HG02571 (cell line): ENCODE results near the gene PERM1.
"Not testable (repeated sequence)": the region's sequence is repeated elsewhere in the genome, so short reads cannot be mapped to it uniquely, and the experiment has no call there.

Experiments
- ATAC-seq: cut with Tn5 transposase; IDR thresholded peaks from one replicate; pipeline ENCODE4 v1.9.1; 2021; ENCODE audit warnings: mild to moderate bottlenecking, moderate library complexity; ENCODE audit not compliant: unreplicated experiment

Gene PERM1

DNA sequence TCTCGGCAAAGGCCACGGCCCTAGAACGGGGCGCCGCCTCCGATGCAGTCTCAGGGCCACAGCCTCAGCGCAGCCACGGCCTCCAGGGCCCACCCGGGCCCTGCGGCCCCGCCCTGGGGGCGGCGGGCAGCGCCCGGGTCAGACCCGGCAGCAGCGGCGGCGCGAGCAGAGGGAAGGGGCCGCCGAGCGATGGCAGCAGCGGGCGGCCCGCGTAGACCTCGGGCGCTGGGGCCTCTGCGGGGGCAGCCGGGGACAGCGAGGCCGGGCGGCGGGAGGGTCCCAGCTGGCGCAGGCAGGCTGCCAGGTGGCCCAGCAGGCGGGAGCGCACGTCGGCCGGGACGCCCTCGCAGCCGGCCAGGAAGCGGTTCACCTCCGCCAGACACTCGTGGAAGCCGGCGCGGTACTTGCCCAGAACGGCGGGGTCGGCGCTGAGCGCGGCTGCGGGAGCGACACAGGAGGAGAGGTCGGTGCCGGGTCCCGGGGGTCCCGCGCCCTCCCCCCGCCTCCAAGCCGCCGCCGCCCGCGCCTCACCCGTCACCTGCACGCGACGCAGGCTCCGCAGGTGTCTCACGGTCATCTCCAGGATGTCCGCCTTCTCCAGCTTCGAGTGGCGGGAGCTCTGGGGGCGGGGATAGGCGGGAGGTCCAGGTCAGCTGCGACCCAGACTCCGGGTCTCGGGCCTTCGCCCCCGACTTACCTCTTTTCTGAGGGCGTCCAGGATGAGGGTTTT, 17.3 kb upstream of the PERM1 start:
- no peak for ATAC-seq

DNA sequence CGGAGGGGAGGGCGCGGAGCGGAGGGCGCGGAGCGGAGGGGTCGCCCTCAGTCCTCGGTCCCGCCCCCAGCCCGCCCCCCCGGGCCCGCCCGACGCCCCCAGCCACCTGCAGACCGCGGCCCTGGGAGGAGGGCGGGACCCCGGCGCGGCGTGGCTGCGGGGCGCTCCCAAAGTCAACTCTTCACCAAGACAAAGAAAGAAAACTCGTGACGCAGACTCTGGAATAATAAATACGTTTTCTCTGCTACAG, 16.8 kb upstream of the PERM1 start:
- no peak for ATAC-seq

DNA sequence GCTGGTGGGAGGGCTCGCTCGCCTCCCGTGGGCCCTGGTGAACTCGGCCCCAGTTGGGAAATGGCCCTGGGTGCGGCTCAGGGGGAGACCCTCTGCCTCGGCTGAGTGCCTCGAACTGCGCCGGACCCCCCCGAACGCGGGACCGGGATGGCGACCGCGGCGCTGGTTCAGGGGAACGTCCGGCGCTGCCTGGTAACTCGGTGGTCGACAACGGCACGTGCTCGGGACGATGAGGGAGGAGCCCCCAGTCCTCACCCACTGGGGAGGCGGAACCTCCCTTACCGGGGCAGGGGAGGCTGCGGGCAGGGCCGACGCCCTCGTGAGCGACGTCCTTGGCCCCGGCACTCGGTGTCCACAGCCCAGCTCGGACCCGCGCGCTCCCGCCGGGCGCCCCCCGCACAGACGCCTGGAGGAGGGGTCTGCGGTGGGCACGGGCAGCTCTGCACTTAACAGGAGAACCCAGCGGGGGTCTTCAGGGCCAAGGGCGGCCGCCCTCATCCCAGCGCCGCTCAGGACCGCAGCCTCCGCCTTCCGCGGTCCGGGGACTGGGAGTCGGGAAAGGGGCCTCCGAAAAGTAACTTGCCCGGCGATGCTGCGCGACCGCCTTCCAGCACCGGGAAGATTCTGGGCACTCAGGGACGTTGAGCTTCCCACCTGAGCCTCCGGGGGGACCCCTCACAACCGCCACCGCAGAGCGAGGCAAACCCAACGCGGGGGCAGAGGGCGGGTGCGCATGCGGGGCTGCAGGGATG, 16.3 kb upstream of the PERM1 start:
- ATAC-seq = no peak

DNA sequence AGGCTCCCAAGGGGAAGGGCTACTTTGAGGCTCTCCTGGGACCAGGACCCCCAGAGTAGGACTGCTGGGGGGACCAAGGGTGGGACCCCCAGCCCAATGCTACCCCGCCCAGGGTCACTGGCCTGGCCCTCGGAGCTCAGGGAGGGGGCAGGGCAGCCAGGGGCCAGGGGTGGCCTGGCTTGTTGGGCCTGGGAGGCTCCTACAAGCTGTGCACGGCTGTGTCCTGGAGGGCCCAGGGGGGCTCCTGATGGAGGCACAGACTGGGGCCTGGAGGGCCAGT, 15.8 kb upstream of the PERM1 start:
- no peak for ATAC-seq

DNA sequence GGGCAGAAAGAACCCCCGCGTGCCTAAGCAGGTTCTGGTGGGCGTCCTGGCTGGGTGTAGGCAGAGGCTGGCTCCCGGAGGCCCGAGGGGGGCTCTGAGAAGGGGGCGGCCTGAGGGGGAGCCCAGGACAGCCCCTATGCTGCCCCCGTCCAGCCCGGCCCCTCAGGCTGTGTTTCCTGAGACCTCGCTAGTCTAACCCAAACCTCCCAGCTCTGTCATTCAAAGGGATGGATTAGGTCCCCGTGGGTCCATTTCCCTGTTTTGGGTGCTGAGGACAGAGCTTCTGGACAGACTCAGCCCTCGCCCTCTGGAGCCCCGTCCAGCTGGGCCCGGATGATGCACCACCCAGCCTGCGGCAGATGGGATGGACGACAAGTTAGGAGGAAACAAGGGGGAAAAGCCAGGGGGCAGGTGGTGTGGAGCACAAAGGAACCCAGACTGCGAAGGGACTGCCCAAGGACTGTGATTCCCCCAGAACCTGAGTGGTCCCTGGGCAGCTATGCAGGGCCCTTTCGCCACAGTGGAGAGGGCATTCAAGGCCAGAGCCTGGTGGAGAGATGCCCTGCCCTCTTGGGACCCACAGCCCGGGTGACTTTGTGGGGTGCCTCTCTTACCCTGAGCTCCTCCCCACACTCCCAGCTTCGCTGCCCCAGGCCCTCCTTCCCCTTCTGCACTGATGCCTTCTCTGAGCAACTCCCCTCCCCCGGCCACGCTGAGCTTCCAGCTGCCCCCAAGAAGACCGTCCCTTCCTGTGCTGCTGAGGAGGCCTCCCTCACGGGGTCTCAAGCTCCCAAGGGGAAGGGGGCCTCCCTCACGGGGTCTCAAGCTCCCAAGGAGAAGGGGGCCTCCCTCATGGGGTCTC, 15.2 kb upstream of the PERM1 start:
- no peak for ATAC-seq

DNA sequence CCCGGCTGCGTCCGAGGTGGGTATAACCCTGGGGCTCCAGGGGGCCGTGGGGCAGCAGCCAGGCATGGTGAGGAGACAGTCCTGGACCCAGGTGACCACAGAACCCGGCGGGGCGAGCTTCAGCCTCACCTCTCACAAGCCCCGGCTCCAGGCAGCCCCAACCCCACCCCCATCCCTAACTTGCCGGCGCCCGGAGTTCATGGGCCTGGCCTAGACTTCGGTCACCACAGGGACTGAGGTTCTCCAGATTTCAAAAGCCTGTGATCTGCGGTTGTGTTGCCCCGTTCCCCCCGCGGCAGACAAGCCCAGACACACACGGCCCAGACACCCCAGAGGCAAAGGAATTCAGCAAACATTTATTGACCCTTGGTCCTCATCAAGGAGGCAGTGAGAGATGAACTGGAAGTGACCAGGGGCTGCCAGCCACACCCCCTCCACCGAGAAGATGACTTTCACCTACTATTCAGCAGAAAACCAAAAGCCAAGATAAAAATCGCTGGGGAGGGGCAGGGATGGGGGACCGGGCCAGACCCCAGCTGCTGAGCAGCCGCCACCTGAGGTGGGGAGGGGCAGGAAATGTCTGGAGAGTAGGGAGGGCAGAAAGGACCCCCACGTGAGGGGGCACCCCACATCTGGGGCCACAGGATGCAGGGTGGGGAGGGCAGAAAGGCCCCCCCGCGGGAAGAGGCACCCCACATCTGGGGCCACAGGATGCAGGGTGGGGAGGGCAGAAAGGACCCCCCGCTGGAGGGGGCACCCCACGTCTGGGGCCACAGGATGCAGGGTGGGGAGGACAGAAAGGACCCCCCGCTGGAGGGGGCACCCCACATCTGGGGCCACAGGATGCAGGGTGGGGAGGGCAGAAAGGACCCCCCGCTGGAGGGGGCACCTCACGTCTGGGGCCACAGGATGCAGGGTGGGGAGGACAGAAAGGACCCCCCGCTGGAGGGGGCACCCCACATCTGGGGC, 14.1 kb upstream of the PERM1 start:
- ATAC-seq = no peak

DNA sequence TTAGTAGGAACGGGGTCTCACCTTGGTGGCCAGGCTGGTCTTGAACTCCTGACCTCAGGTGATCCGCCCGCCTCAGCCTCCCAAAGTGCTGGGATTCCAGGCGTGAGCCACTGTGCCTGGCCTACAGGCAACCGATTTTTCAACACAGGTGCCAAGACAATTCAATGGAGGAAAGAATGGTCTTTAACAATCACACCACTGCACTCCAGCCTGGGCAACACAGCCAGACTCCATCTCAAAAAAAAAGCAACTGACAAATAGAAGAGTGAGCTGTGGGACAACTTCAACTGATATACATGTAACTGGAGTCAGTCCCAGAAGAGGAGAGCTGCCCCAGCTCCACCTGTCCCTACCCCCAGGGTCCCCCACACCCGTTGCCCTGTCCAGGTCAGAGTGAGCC, 12.7 kb upstream of the PERM1 start:
- ATAC-seq = not testable (repeated sequence)

DNA sequence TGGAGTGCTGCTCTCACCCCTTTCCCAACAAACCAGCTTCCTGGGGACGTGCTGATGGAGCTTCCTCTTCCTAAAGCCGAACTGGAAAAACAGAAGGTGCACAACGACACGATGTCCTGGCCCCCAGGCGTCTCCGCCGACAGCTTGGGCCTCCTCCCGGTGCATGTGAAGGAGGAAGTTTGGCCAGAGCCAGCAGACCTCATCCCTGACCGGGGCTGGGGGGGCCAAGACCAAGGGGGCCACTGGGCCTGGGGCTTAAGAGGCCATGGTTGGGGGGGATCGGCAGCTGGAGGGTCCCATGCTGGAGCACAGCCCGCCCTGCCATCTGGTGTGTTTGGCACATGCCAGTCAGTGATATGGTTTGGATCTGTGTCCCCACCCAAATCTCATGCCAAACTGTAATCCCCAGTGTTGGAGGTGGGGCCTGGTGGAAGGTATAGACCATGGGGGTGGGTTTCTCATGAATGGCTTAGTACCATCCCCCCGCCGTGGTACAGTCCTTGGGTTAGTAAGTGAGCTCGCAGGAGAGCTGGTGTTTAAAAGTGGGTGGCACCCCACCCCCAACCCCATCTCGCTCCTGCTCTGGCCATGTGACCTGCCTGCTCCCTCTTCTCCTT, 11.6 kb upstream of the PERM1 start:
- ATAC-seq = no peak

DNA sequence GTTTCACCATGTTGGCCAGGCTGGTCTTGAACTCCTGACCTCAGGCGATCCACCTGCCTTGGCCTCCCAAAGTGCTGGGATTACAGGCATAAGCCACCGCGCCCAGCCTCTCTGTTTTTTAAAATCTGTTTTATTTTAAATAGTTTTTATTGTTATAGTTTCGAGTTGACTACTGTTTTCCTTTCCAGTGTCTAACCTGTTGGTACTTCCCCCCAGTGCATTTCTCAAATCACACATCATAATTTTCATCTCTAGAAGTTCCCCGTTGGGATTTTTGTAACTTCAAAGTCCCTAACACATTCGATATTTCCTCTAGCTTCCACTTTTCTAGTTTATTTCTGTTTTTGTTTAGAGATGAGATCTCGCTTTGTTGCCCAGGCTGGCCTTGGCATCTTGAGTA, 10.5 kb upstream of the PERM1 start:
- no peak for ATAC-seq

DNA sequence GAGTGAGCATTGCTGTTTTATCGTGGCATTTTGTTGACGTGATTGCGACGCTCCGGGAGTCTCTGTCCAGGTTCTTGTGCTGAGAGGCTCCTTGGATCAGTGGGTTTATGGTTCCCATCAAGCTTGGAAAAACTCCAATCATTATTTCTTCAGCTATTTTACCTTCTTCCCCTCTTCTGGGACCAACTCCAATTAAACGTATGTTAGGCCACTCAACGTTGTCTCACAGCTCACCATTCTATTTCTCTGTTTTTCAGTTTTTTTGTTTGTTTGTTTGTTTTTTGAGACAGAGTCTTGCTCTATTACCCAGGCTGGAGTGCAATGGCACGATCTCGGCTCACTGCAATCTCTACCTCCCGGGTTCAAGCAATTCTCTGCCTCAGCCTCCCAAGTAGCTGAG, 10.0 kb upstream of the PERM1 start:
- no peak for ATAC-seq

DNA sequence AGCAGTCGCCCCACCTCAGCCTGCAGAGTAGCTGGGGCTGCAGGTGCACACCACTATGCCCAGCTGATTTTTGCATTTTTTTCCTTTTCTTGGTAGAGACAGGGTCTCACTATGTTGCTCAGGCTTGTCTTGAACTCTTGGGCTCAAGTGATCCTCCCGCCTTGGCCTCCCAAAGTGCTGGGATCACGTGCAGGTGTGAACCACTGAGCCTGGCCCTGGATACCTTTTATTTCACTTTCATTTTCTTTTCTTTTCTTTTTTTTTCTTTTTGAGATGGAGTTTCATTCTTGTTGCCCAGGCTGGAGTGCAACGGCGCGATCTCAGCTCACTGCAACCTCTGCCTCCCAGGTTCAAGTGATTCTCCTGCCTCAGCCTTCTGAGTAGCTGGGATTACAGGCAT, 9.4 kb upstream of the PERM1 start:
- not testable (repeated sequence) for ATAC-seq

DNA sequence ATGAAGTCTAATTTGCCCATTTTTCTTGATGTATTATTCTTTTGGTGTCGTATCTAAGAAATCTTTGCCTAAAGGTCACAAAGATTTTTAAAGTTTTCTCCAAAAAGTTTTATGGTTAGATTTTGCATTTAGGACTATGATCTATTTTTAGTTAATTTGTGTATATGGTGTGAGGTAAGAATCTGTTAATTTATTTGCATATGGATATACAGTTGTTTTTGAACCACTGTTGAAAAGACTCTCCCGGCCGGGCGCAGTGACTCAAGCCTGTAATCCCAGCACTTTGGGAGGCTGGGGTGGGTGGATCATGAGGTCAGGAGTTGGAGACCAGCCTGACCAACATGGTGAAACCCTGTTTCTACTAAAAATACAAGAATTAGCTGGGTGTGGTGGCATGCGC, 6.2 kb upstream of the PERM1 start:
- not testable (repeated sequence) for ATAC-seq

DNA sequence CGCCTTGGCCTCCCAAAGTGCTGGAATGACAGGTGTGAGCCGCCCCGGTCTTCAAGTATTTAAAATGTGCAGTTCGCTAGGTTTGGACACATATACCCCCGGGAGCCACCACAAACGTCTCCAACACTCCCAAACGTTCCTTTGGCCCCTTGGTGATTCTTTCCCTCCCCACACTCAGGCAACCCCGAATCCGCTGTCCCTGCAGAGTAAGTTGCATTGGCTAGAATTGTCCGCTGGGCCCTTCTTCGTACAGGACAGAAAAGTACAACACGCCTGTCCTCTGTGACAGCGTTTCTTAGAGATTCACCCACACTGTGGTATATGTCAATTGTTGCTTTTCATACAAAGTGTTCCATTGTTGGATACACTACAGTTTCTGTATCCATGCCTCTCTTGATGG, 3.2 kb upstream of the PERM1 start:
- ATAC-seq = no peak

DNA sequence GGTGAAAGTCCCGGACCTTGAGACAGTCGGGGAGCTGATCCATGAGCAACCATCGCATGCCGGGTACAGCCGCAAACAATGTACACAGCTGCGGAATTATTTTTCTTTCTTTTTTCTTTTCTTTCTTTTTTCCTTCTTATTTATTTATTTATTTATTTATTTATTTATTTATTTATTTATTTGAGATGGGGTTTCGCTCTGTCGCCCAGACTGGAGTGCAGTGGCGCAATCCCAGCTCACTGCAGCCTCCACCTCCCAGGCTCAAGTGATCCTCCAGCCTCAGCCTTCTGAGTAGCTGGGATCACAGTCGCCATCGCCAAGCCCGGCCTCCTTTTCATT, 2.6 kb upstream of the PERM1 start:
- no peak for ATAC-seq

DNA sequence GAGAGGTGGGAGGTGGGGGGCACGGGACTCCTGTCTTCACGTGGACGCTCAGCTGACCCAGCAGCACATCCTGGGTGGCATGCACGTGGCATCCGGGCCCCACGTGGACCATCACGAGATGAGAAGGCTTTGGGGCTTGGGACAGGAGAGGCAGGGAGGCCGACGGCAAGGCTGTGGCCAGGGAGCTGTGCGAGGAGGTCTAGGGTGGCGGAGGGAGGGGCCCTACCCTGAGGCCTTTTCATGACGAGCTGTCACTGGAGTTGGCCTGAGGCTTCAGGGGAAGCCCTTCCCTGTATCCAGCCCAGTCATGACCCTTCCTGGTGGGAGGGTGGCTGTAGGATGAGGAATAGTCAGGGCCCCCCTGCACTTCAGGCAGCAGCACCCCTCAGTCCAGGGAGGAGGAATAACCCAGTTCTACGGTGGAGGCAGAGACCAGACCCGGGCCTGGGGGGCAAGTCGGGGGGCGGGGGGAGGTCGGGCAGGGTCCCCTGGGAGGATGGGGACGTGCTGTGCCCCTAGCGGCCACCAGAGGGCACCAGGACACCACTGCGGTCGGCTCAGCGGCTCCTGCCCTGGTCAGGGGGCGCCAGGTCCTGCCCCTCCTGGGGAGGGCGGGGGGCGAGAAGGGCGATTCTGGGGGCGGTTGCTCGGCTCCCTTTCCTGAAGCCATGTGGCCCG, 2.0 kb upstream of the PERM1 start:
- ATAC-seq = no peak

DNA sequence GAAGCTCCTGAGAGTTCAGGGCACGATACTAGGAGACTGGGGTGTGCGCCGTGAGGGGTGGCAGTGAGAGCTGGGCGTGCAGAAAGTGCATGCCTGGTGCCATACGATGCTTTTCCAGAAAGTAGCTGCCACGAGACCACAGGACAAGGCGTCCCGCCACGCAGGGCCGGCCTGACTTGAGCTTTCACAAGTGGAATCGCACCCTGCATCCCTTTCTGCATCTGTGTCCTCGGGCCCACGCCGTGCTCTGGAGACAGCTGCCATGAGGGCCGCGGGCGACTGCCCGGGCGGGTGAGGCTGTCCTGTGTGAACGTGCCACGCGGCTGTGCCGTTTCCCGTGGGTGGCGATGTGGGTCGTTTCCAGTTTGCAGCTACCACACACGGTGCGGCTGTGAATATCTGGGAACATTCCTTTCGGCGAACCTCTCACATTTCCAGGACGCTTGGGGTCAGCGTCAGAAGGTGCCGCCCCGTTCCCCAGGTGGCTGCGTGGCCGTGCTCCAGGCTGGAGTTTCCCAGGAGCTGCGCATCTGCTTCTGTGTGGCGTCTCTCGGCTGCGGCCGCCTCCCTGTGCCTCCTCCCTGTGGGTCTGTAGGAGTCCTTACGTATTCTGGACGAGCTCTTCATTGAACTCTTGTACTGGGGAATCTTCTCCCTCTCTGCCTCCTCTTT, 1.0 kb upstream of the PERM1 start:
- ATAC-seq = no peak

DNA sequence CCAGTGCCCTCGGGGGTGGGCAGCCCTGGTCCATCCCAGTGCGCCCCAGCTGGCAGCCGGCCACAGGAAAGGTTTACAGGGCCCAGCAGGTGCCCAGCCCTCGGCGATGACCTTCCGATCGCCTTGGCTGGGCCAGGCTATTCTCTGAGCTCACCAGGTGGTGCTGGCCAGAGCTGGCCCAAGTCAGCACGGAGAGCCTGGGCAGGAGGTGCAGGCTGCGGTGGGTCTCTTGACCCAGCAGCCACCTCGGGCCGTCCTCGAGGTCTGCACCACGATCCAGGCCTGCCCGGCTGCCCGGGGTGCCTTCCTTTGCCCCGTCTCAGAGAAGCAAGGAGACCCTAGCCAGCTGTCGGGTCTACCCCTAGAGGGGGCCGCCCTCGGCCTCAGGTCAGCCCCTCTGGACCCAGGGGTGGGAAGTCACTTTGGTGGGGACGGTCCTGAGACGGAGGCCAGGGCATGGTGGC, 370 bp downstream of the PERM1 start:
- ATAC-seq = no peak

DNA sequence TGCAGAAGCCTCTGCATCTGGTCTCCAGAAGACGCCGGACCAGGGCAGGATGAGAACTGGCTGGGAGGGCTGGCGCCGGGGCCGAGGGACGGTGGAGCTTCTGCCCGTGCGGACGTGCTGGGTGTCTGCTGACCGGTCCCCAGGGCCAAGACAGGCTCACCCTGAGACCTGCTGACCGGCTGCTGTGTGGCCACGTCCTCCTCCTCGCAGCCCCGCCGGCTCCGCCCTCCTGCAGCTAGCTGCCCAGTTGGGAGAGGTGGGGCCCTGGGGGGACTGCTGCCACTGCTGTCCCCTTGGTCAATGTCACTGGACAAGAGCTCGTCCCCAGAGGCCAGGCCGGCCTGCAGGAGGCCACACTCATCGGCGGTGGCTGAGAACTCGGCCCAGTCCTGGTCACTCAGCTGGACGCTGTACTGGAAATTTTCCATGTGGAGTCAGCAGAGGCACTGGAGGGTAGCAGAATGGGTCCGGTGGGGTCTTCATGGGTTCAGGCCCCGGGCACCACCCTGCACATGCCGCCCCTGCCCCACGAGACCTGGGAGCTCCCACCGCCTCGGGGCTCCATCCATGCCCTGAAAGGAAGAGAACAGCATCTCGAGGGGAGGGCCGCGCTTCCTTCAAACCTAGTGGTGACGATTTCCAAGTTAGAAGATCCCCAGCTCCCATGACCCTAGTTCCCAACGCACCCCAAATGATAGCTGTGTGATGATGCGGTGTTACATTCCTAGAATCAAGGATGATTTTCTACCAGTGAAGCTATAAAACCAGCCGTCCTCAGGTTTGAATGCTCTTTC, 1.1 kb downstream of the PERM1 start:
- no peak for ATAC-seq

DNA sequence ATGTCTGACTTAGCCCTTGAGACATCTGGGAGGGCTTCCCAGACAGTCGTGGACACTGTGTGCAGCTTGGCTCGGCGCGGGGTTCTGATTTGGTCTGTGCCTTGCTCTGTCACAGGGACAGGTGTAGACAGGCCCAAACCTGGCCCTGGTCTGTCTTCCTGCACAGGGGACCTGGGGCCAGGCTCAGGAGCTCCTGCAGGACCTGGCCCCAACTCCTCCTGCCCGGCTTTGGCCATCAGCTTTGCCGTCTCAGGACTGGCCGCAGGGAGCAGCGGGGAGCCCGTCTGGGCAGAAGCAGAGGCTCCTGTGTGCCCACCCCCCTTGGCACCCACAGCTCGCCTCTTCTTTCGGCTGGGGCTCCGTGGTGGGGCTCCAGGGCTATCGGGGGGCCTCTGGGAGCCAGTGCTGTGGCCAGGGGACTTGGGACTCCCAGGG, 1.7 kb downstream of the PERM1 start:
- no peak for ATAC-seq
